ENCODE measurements around the gene STXBP2.

Gene STXBP2

DNA sequence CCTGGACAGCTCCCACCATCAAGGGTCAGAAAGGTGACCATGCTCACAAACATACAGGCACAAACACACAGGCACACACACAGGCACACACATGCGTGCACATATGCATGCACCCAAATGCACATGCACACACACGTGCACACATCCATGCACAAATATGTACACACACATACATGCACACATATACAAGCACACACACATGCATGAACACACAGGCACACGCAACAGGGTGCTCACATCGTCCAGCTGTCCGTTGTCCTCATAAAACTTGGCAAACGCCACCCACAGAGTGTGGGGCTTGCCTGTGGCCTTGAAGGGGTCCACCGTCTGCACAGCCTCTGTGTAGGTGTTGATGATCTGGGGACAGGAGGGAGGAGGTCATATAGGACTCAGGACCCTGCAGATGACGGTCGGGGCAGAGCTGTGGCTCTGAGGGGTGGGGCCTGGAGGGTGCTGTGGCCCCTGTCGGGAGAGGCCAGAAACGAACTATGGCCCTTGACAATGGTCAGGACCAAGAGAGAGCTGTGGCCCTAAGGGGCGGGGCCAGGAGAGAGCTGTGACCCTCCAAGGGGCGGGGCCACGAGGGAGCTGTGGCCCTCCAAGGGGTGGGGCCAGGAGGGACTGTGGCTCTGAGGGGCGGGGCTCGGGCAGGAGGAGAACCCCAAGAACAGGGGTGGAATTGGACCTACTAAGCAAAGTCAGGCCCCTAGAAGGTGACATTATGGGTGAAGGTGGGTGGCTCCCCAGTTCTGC lies 13.8 kb upstream of the STXBP2 start:
- peaks cover 6% of the 10 kb centered on the region; the same call in 1 of the 2 replicates for H3K36me3 ChIP-seq (replicated peaks; ENCODE audit: insufficient read depth, low read length)
- DNase-seq: no peak

DNA sequence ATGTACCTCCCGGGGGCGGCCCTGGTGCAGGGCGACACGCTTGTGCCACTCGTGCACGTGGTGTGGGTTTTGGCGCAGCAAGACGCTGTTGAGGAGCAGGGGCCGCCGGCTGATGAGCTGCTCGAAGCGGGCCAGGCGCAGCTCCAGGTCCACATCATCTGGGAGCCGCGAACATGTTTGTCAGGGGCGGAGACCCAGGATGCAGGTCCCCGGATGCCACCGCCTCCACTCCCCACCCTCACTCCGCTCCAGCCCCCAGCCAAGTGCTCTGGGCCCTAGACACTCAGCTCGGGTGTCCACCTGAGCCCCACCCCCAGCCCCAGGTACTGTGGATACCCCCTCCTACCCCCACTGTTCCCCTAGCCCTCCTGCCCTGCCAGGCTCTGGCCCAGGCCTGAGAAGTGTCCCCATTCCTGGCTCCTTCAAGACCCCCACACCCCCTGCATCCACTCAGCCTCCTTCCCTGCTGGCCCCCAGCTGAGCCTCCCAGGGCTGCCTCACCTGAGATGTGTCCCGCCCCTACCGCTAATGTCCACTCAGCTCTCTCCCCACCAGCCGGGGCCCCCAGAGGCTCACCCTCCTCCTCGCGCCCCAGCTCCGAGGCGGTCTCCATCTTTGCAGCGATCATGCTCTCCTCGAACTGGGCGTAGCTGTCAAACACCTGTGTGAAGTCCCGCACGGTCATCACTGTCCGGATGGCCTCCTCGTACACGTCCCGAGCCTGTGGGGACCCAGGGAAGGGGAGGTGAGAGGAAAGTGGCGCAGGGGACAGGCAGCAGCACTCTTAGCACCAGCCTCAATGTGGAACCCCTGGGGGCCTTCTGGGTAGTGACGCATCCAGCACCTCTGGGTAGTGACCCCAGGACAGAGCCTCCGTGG lies 12.9 kb upstream of the STXBP2 start:
- no peaks in the 10 kb centered on the region for H3K9me3 ChIP-seq (replicated peaks; ENCODE audit: insufficient read depth, low read length)
- no peak overlapping the region for H3K4me2 ChIP-seq (ENCODE audit: low read depth, low read length)
- peaks cover 9% of the 10 kb centered on the region for H3K4me1 ChIP-seq (ENCODE audit: low read length)
- peaks cover 38% of the 10 kb centered on the region for H3K79me2 ChIP-seq (ENCODE audit: low read length)
- H3K4me3 ChIP-seq (ENCODE audit: low read length): no peak overlapping the region
- no peak overlapping the region for H2AFZ ChIP-seq (ENCODE audit: low read length)
- no peak overlapping the region for H3K27ac ChIP-seq (ENCODE audit: low read length)
- peaks cover 6% of the 10 kb centered on the region; the same call in 1 of the 2 replicates for H3K36me3 ChIP-seq (replicated peaks; ENCODE audit: insufficient read depth, low read length)
- TF ChIP-seq EZH2 (optimal IDR thresholded peaks at IDR 0.05; ENCODE audit: low read depth, low read length): no peak
- TF ChIP-seq, protein P1, sequence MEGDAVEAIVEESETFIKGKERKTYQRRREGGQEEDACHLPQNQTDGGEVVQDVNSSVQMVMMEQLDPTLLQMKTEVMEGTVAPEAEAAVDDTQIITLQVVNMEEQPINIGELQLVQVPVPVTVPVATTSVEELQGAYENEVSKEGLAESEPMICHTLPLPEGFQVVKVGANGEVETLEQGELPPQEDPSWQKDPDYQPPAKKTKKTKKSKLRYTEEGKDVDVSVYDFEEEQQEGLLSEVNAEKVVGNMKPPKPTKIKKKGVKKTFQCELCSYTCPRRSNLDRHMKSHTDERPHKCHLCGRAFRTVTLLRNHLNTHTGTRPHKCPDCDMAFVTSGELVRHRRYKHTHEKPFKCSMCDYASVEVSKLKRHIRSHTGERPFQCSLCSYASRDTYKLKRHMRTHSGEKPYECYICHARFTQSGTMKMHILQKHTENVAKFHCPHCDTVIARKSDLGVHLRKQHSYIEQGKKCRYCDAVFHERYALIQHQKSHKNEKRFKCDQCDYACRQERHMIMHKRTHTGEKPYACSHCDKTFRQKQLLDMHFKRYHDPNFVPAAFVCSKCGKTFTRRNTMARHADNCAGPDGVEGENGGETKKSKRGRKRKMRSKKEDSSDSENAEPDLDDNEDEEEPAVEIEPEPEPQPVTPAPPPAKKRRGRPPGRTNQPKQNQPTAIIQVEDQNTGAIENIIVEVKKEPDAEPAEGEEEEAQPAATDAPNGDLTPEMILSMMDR (IDR thresholded peaks at IDR 0.05; ENCODE audit: low read length): no peak
- no peak for TF ChIP-seq EZH2phosphoT487 (IDR thresholded peaks at IDR 0.05; ENCODE audit: low read length)
- no peaks in the 10 kb centered on the region for H4K20me1 ChIP-seq (ENCODE audit: insufficient read depth, low read length)
- H3F3A ChIP-seq (ENCODE audit: insufficient read depth, low read length): no peaks in the 10 kb centered on the region
- DNase-seq: no peak
- H3K27me3 ChIP-seq (replicated peaks; ENCODE audit: insufficient read depth, low read length): no peaks in the 10 kb centered on the region
- no peak overlapping the region for H3K9ac ChIP-seq (ENCODE audit: low read length)
- no peaks in the 10 kb centered on the region for H3K9me2 ChIP-seq (replicated peaks; ENCODE audit: insufficient read depth, low read length)

More for the DNA sequence above, 13.8 kb upstream of the STXBP2 start:
- Histone ChIP-seq H4K20me1 (ENCODE audit: insufficient read depth, low read length) (no peaks in the 10 kb centered on the region), H3K79me2 (ENCODE audit: low read length) (peaks cover 29% of the 10 kb centered on the region), H3K4me1 (ENCODE audit: low read length) (peaks cover 2% of the 10 kb centered on the region), H3K9ac (ENCODE audit: low read length) (no peak overlapping the region), H3K9me3 (replicated peaks; ENCODE audit: insufficient read depth, low read length) (no peaks in the 10 kb centered on the region), H3K27me3 (replicated peaks; ENCODE audit: insufficient read depth, low read length) (no peaks in the 10 kb centered on the region), H3K27ac (ENCODE audit: low read length) (no peak overlapping the region), H2AFZ (ENCODE audit: low read length) (no peak overlapping the region), H3K4me2 (ENCODE audit: low read depth, low read length) (no peak overlapping the region), H3K4me3 (ENCODE audit: low read length) (no peak overlapping the region), H3K9me2 (replicated peaks; ENCODE audit: insufficient read depth, low read length) (no peaks in the 10 kb centered on the region), H3F3A (ENCODE audit: insufficient read depth, low read length) (no peaks in the 10 kb centered on the region)
- TF ChIP-seq EZH2 (optimal IDR thresholded peaks at IDR 0.05; ENCODE audit: low read depth, low read length): no peak
- TF ChIP-seq, protein P1 (IDR thresholded peaks at IDR 0.05; ENCODE audit: low read length): no peak
- TF ChIP-seq EZH2phosphoT487 (IDR thresholded peaks at IDR 0.05; ENCODE audit: low read length): no peak

DNA sequence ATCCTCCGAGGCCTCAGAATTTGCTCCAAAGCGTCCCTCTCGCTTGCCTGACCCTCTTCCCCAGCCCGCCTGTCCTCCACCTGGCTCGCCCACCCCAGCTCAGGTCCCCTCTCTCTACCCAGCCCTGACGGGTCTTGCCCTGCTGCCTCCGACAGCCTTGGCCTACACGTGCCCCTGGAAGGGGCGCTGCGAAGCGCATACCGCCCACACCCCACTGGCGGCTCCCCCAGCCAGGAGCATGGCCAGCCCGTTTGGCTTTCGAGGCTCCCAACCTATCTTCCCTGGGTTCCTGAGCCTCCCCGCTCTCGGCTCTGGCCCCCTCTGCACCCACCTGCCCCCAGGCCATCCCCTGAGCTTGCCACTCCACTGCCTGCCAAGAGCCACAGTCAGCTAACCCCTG lies 12.1 kb upstream of the STXBP2 start:
- H3K9me3 ChIP-seq (replicated peaks; ENCODE audit: insufficient read depth, low read length): no peaks in the 10 kb centered on the region
- H3K9me2 ChIP-seq (replicated peaks; ENCODE audit: insufficient read depth, low read length): no peaks in the 10 kb centered on the region
- no peaks in the 10 kb centered on the region for H4K20me1 ChIP-seq (ENCODE audit: insufficient read depth, low read length)
- no peaks in the 10 kb centered on the region for H3K27me3 ChIP-seq (replicated peaks; ENCODE audit: insufficient read depth, low read length)
- no peak overlapping the region for H3K4me2 ChIP-seq (ENCODE audit: low read depth, low read length)
- DNase-seq: no peak
- H3K27ac ChIP-seq (ENCODE audit: low read length): no peak overlapping the region
- H3K79me2 ChIP-seq (ENCODE audit: low read length): peaks cover 44% of the 10 kb centered on the region
- H3K4me1 ChIP-seq (ENCODE audit: low read length): peaks cover 9% of the 10 kb centered on the region
- H3K36me3 ChIP-seq (replicated peaks; ENCODE audit: insufficient read depth, low read length): peaks cover 6% of the 10 kb centered on the region; the same call in 1 of the 2 replicates
- TF ChIP-seq, protein P1 (IDR thresholded peaks at IDR 0.05; ENCODE audit: low read length): no peak
- TF ChIP-seq EZH2phosphoT487 (IDR thresholded peaks at IDR 0.05; ENCODE audit: low read length) (no peak), EZH2 (optimal IDR thresholded peaks at IDR 0.05; ENCODE audit: low read depth, low read length) (no peak)
- H3K9ac ChIP-seq (ENCODE audit: low read length): no peak overlapping the region
- H3K4me3 ChIP-seq (ENCODE audit: low read length): no peak overlapping the region
- no peaks in the 10 kb centered on the region for H3F3A ChIP-seq (ENCODE audit: insufficient read depth, low read length)
- H2AFZ ChIP-seq (ENCODE audit: low read length): no peak overlapping the region

Data from MM.1S (cell line).